ENCODE results near the gene GPR142. TPM values are rescaled to one million over a fixed set of nuclear protein-coding genes. Genes with fewer than 3 reads are reported as not detected.

GPR142 gene
- total RNA-seq, 3 donors from 2014 or later: not detected

DNA sequence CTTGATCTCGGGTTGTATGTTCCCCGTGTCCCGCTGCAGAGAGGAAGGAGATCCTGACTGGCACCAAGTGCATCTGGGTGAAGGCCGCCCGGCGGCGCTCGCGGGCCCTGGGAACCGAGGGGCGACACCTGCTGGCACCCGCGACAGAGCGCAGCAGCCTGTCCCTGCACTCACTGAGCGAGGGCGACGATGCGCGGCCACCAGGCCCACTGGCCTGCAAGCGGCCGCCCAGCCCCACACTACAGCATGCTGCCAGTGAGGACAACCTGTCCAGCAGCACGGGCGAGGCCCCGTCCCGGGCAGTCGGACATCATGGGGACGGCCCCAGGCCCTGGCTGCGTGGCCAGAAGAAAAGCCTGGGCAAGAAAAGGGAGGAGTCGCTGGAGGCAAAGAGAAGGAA, 13.2 kb upstream of the GPR142 start:
- peaks cover 68% of the 10 kb centered on the region for H3K27me3 Mint-ChIP-seq (ENCODE audit: low read depth)
- ATAC-seq (peak; percentile 61 to 68), DNase-seq (peak; percentile 22)
- H3K36me3 Mint-ChIP-seq (ENCODE audit: insufficient read depth): no peaks in the 10 kb centered on the region
- H3K4me1 Mint-ChIP-seq (ENCODE audit: low read depth): peaks cover 10% of the 10 kb centered on the region
- H3K9me3 Mint-ChIP-seq: no peaks in the 10 kb centered on the region
- no peak overlapping the region for H3K4me3 Mint-ChIP-seq

GRCh38 chr17:74354561-74354960, 12.7 kb upstream of the GPR142 start:
- Mint-ChIP-seq H3K27me3 (ENCODE audit: low read depth) (peaks cover 69% of the 10 kb centered on the region), H3K9me3 (no peaks in the 10 kb centered on the region), H3K4me1 (ENCODE audit: low read depth) (peaks cover 10% of the 10 kb centered on the region), H3K4me3 (no peak overlapping the region), H3K36me3 (ENCODE audit: insufficient read depth) (no peaks in the 10 kb centered on the region)
- DNase-seq (no peak), ATAC-seq (no peak)

DNA sequence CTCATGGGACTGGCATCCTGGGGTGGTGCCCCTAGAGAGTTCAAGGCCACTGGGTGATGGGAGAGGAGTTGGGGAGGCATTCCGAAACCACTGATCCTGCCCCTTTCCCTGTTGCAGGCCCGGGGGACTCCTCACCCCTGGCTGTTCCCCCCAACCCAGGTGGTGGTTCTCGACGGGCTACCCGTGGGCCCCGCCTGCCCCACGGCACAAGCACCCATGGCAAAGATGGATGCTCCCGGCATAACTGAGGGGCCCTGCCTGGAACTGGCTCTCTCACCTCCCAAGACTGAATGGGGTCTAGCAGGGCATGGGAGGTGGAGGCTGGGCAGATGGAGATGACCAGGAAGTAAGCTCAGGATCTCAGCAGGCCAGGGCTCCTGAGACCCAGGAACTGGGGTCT, 12.2 kb upstream of the GPR142 start:
- Mint-ChIP-seq H3K9me3 (no peaks in the 10 kb centered on the region), H3K4me1 (ENCODE audit: low read depth) (peaks cover 10% of the 10 kb centered on the region), H3K27me3 (ENCODE audit: low read depth) (peaks cover 68% of the 10 kb centered on the region), H3K36me3 (ENCODE audit: insufficient read depth) (no peaks in the 10 kb centered on the region), H3K4me3 (no peak overlapping the region)
- ATAC-seq: no peak
- DNase-seq: no peak

DNA sequence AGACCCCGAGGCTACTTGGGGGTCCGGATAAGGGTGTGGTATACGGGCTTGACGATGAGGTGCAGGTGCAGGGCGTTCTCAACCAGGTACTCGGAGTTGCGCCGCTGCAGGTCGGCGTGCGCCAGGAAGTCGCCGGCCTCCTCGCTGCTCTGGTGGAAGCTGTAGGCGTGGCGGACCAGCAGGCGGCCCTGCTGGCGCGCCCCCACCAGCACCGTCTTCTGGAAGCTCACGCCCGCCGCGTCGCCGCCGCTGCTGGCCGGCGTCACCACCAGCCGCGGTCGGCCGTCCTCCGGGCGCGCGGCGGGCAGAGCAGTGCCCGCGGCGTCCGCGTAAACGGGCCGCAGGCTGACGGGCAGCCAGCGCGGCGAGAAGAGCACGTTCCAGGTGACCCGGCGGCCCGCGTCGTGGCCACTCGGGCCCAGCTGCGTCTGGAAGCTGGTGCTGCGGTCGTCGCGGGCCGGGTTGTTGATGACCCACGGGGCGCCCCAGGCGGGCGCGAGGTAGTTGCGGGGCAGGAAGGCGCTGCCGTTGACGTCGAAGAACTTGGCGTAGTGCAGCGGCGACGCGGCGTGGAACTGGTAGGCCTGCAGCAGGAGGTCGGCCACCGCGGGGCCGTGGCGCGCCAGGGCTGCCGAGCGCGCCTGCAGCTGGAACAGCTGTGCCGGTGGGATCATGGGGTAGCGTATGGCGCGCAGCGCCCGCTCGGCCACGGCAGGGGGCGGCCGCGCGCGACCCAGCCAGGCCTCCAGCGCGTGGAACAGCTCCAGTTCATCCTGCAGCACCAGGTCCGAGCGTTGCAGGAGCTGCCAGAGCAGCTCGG, 10.4 kb upstream of the GPR142 start:
- Mint-ChIP-seq H3K4me1 (ENCODE audit: low read depth) (peaks cover 10% of the 10 kb centered on the region), H3K4me3 (no peak overlapping the region), H3K27me3 (ENCODE audit: low read depth) (peaks cover 72% of the 10 kb centered on the region), H3K36me3 (ENCODE audit: insufficient read depth) (no peaks in the 10 kb centered on the region), H3K9me3 (no peaks in the 10 kb centered on the region)
- peak; percentile 37 to 39 for ATAC-seq
- DNase-seq: no peak

- Mint-ChIP-seq H3K36me3 (ENCODE audit: insufficient read depth) (no peaks in the 10 kb centered on the region), H3K27me3 (ENCODE audit: low read depth) (peaks cover 74% of the 10 kb centered on the region), H3K4me3 (no peak overlapping the region), H3K9me3 (no peaks in the 10 kb centered on the region), H3K4me1 (ENCODE audit: low read depth) (peaks cover 10% of the 10 kb centered on the region)
- DNase-seq: no peak
- ATAC-seq: no peak
These were observed 9.9 kb upstream of the GPR142 start for GRCh38 chr17:74357466-74357809.

DNA sequence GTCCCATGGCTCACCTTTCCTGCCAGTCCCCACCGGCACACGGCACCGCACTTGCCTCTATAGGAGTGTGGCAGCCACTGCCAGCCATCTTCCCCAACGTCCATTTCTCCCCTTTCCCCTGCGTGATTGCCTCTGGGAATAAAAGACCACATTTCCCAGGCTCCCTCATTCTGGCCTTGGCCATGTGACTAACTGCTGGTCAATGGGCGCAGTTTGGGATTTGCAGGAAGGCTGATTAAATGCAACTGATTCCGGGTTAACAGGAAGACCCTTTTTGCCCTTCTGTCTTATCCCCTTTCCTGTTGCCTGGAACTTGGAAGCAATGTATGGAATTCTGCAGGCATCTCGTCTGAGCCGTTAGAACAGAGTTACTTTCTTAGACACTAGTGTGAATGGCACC, 8.6 kb upstream of the GPR142 start:
- no peaks in the 10 kb centered on the region for H3K36me3 Mint-ChIP-seq (ENCODE audit: insufficient read depth)
- H3K27me3 Mint-ChIP-seq (ENCODE audit: low read depth): peaks cover 66% of the 10 kb centered on the region
- DNase-seq: no peak
- H3K4me3 Mint-ChIP-seq: no peak overlapping the region
- H3K4me1 Mint-ChIP-seq (ENCODE audit: low read depth): peaks cover 9% of the 10 kb centered on the region
- H3K9me3 Mint-ChIP-seq: no peaks in the 10 kb centered on the region
- no peak for ATAC-seq

DNA sequence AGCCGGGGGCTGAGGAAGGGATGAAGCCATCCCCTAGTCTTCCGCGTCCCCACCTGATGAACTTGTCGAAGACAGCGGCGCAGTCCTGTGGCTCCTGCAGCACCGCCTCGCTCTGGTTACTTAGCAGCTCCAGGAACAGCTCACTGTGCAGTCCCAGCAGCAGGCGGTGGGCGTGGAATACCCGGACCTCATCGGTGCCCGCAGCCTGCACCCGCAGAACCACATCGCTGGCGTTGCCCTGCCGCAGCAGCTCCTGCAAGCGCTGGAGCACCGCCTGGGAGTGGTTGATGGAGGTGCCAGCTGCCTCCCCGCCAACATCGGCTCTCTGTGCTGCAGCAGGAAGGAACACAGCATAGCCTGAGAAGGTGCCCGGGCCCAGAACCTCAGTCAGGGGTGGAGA, 7.4 kb upstream of the GPR142 start:
- H3K36me3 Mint-ChIP-seq (ENCODE audit: insufficient read depth): no peaks in the 10 kb centered on the region
- no peak overlapping the region for H3K4me3 Mint-ChIP-seq
- no peak for DNase-seq
- peaks cover 4% of the 10 kb centered on the region for H3K4me1 Mint-ChIP-seq (ENCODE audit: low read depth)
- no peaks in the 10 kb centered on the region for H3K9me3 Mint-ChIP-seq
- no peak for ATAC-seq
- peaks cover 54% of the 10 kb centered on the region for H3K27me3 Mint-ChIP-seq (ENCODE audit: low read depth)

- no peaks in the 10 kb centered on the region for H3K9me3 Mint-ChIP-seq
- H3K27me3 Mint-ChIP-seq (ENCODE audit: low read depth): peaks cover 46% of the 10 kb centered on the region
These were observed 6.4 kb upstream of the GPR142 start for GRCh38 chr17:74360899-74361229.

GRCh38 chr17:74361230-74362068, 5.9 kb upstream of the GPR142 start, which contains the start of gene BTBD17:
Gene BTBD17, minus strand, starts transcription at chr17:74361868. Its CDS starts 49 bp downstream, at chr17:74361819.
- H3K9me3 Mint-ChIP-seq: no peaks in the 10 kb centered on the region

More at GRCh38 chr17:74360899-74361229, 6.4 kb upstream of the GPR142 start:
- no peak for ATAC-seq
- no peak for DNase-seq
- H3K4me3 Mint-ChIP-seq: no peak overlapping the region
- peaks cover 4% of the 10 kb centered on the region for H3K4me1 Mint-ChIP-seq (ENCODE audit: low read depth)
- no peaks in the 10 kb centered on the region for H3K36me3 Mint-ChIP-seq (ENCODE audit: insufficient read depth)

DNA sequence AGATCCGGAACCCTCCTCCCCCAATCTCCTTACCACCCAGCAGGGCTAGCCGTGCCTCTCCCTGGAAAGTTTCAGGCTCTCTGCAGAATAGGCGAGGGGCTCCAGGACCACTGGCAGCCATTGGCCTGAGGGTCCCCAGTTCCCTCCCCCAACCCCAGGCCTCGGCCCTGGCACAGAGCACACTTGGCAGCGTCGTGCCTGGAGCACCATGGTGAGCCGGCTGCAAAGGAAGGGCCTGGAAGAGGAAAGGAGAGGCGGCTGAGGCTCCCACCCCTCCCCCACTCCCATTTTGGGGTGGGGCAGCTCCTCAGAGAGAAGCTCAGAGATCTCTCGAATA, 5.3 kb upstream of the GPR142 start:
- Mint-ChIP-seq H3K27me3 (ENCODE audit: low read depth) (peaks cover 39% of the 10 kb centered on the region), H3K4me1 (ENCODE audit: low read depth) (peaks cover 4% of the 10 kb centered on the region), H3K9me3 (no peaks in the 10 kb centered on the region), H3K36me3 (ENCODE audit: insufficient read depth) (no peaks in the 10 kb centered on the region), H3K4me3 (no peak overlapping the region)
- ATAC-seq: no peak
- DNase-seq: no peak

More at GRCh38 chr17:74361230-74362068, 5.9 kb upstream of the GPR142 start, which contains the start of gene BTBD17:
- DNase-seq: peak; percentile 17
- no peak within 1 kb of the TSS for H3K4me3 Mint-ChIP-seq
- peak; percentile 55 to 61 for ATAC-seq
- no peaks in the 10 kb centered on the region for H3K36me3 Mint-ChIP-seq (ENCODE audit: insufficient read depth)
- H3K4me1 Mint-ChIP-seq (ENCODE audit: low read depth): peaks cover 4% of the 10 kb centered on the region
- H3K27me3 Mint-ChIP-seq (ENCODE audit: low read depth): peaks cover 40% of the 10 kb centered on the region

DNA sequence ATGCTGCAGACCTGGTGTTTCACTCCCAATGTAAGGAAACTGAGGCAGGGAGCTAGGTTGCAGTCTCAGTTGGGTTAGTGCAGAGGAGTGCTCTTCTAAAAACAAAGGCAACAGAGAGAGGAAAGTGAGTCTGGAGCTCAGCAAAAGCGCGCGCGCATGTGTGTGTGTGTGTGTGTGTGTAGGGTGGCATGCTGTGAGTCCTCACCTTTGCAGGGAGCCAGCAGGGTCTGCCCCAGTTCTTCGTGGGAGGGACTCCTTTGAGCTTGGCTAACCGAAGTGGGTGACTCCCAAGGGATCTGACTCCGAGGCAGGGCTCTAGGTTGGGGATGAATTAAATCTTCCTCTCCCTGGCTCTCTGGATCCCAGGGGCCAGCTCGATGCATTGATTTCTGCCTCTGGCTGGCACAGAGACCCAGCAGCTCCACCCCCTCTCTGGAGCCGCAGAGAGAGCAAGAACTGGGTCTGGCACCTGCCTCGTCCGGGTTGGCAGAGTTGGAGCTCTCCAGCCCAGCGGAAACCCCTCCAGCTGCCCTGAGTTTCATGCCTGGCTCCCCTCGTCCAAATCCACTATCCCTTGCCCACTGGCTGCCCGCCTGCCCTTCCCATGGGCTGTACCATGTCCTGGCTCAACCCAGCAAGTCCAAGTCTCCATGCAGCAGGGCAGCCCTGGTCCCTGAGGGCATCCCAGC, 4.4 kb upstream of the GPR142 start:
- no peak for DNase-seq
- Mint-ChIP-seq H3K4me1 (ENCODE audit: low read depth) (peaks cover 2% of the 10 kb centered on the region), H3K4me3 (no peak overlapping the region), H3K36me3 (ENCODE audit: insufficient read depth) (no peaks in the 10 kb centered on the region), H3K27me3 (ENCODE audit: low read depth) (peaks cover 34% of the 10 kb centered on the region), H3K9me3 (no peaks in the 10 kb centered on the region)
- ATAC-seq: no peak

GRCh38 chr17:74368341-74369081, 1.2 kb downstream of the GPR142 start:
- DNase-seq (peak; percentile 74), ATAC-seq (peak; percentile 73 to 84)
- H3K4me3 Mint-ChIP-seq: peak overlapping the region; percentile 32
- no peaks in the 10 kb centered on the region for H3K9me3 Mint-ChIP-seq
- H3K27me3 Mint-ChIP-seq (ENCODE audit: low read depth): peaks cover 10% of the 10 kb centered on the region
- H3K4me1 Mint-ChIP-seq (ENCODE audit: low read depth): peaks cover 13% of the 10 kb centered on the region
- no peaks in the 10 kb centered on the region for H3K36me3 Mint-ChIP-seq (ENCODE audit: insufficient read depth)

GRCh38 chr17:74369221-74369620, 1.9 kb downstream of the GPR142 start:
- H3K36me3 Mint-ChIP-seq (ENCODE audit: insufficient read depth): no peaks in the 10 kb centered on the region
- H3K4me1 Mint-ChIP-seq (ENCODE audit: low read depth): peaks cover 13% of the 10 kb centered on the region
- ATAC-seq (peak; percentile 76 to 77), DNase-seq (peak; percentile 63)
- peak overlapping the region; percentile 32 for H3K4me3 Mint-ChIP-seq
- no peaks in the 10 kb centered on the region for H3K9me3 Mint-ChIP-seq
- peaks cover 9% of the 10 kb centered on the region for H3K27me3 Mint-ChIP-seq (ENCODE audit: low read depth)

Data from activated T-cell treated with anti-CD3 and anti-CD28 coated beads, Interleukin-2, amount 50 U/mL, for 4 hours (primary cell).